ENCODE results near the gene CACNA1F. TPM values are rescaled to one million over a fixed set of nuclear protein-coding genes. Genes with fewer than 3 reads are reported as not detected.

CACNA1F gene
- total and polyA plus RNA-seq, 9 of the 15 experiments (the other 6 are each of a cell fraction or from before 2014, with no cell fraction given), result under 0.01 to 0.41 (median 0.03) TPM; not detected in 3

GRCh38 chrX:49186125-49187027, 46.8 kb downstream of the CACNA1F start, which contains the start of gene PRICKLE3 (continued):
- TF ChIP-seq HOXB6 (CRISPR knock-in tag; IDR thresholded peaks at IDR 0.05; ENCODE audit: borderline replicate concordance), result no peak
- TF ChIP-seq TSC22D4 (tag; IDR thresholded peaks at IDR 0.05), result no peak
- no peak for TF ChIP-seq MTA2 (IDR thresholded peaks at IDR 0.05; ENCODE audit: low read depth)
- no peak for TF ChIP-seq NR2C2 (CRISPR knock-in tag; IDR thresholded peaks at IDR 0.05)
- peak; percentile 90 for TF ChIP-seq NR2C2 (tag; IDR thresholded peaks at IDR 0.05)
- no peak for TF ChIP-seq NFYB (IDR thresholded peaks at IDR 0.05; ENCODE audit: extremely low read depth, insufficient read length)
- TF ChIP-seq HDAC6 (IDR thresholded peaks at IDR 0.05; ENCODE audit: low read depth, low read length), result no peak
- no peak for TF ChIP-seq RBM17 (IDR thresholded peaks at IDR 0.05; ENCODE audit: borderline replicate concordance, low read depth, low read length)
- no peak for TF ChIP-seq MAFF (IDR thresholded peaks at IDR 0.05; ENCODE audit: low read length)
- TF ChIP-seq MAZ (CRISPR knock-in tag; conservative IDR thresholded peaks at IDR 0.05 in 1 of 2, IDR thresholded peaks at IDR 0.05 in 1 of 2), result peak; percentile 56 to 60; a peak in 2 of 4 replicates
- no peak for TF ChIP-seq ZNF778 (CRISPR knock-in tag; IDR thresholded peaks at IDR 0.05)
- TF ChIP-seq ZNF143 (CRISPR knock-in tag; IDR thresholded peaks at IDR 0.05), result no peak
- TF ChIP-seq ATF3 (IDR thresholded peaks at IDR 0.05), result no peak
- TF ChIP-seq ATF3 (CRISPR knock-in tag; conservative IDR thresholded peaks at IDR 0.05), result no peak
- TF ChIP-seq ZFP91 (CRISPR knock-in tag; IDR thresholded peaks at IDR 0.05), result no peak
- TF ChIP-seq SMARCC2 (IDR thresholded peaks at IDR 0.05; ENCODE audit: low read depth), result no peak
- TF ChIP-seq ZBTB33 (CRISPR knock-in tag; IDR thresholded peaks at IDR 0.05), result peak; percentile 46; the same call in 1 of the 2 replicates
- TF ChIP-seq PATZ1 (CRISPR knock-in tag; IDR thresholded peaks at IDR 0.05; ENCODE audit: borderline replicate concordance), result no peak
- TF ChIP-seq FOSL1 (tag; conservative IDR thresholded peaks at IDR 0.05), result no peak
